ENCODE measurements around the gene CCL22.

- no peak for TF ChIP-seq CTCF (IDR thresholded peaks at IDR 0.05; ENCODE audit: low read length)
- TF ChIP-seq EZH2 (IDR thresholded peaks at IDR 0.05; ENCODE audit: borderline replicate concordance, low read length): no peak
Observed at GRCh38 chr16:57345021-57345420, 13.6 kb upstream of the CCL22 start.

All from OCI-LY1 (cell line).